NT2/D1 (cell line): ENCODE data around the gene SMIM29.

Experiments used
- SUZ12 ChIP-seq: IDR thresholded peaks from 2 replicates; pipeline ENCODE4 v1.6.1; 2011; ENCODE audit not compliant: insufficient read length, insufficient read depth; ENCODE audit errors: extremely low read depth
- YY1 ChIP-seq: IDR thresholded peaks from 2 replicates; pipeline ENCODE4 v1.6.1; 2011; ENCODE audit not compliant: insufficient read length, insufficient read depth
- ZNF274 ChIP-seq: IDR thresholded peaks from 2 replicates; pipeline ENCODE4 v1.6.1; 2011; ENCODE audit warnings: mild to moderate bottlenecking, low read depth, low read length

- TF ChIP-seq ZNF274 (no peak), YY1 (no peak), SUZ12 (no peak)
These were observed 39.8 kb upstream of the SMIM29 start for GRCh38 chr6:34288581-34288980.
